ENCODE data around the gene LY6G6C. TPM values are rescaled to one million over a fixed set of nuclear protein-coding genes. Genes with fewer than 3 reads are reported as not detected.

LY6G6C gene
- total RNA-seq, 1 donor from 2014 or later, result not detected

- FAIRE-seq (no peak), DNase-seq (ENCODE audit: low spot score in 2 of 2) (no peak)
Measured at GRCh38 chr6:31742894-31743293, 21.3 kb upstream of the LY6G6C start.

GRCh38 chr6:31741815-31742214 is 20.3 kb upstream of the LY6G6C start:
- no peak for DNase-seq (ENCODE audit: low spot score in 2 of 2)
- FAIRE-seq, result no peak

GRCh38 chr6:31740397-31741223 is 19.1 kb upstream of the LY6G6C start:
- DNase-seq (ENCODE audit: low spot score in 2 of 2) (no peak), FAIRE-seq (no peak)

- DNase-seq (ENCODE audit: low spot score in 2 of 2) (peak; percentile 98 to 99), FAIRE-seq (no peak)
Measured at GRCh38 chr6:31739639-31740396, 18.3 kb upstream of the LY6G6C start, which contains the start of gene MSH5. TSS of gene MSH5 (plus strand) at chr6:31740005. CDS start at chr6:31740467, 462 bp downstream.

- FAIRE-seq (no peak), DNase-seq (ENCODE audit: low spot score in 2 of 2) (no peak)
Measured at GRCh38 chr6:31737991-31738979, 16.7 kb upstream of the LY6G6C start.

GRCh38 chr6:31737315-31737990 is 15.9 kb upstream of the LY6G6C start:
- FAIRE-seq (no peak), DNase-seq (ENCODE audit: low spot score in 2 of 2) (no peak)

GRCh38 chr6:31736768-31737314 is 15.3 kb upstream of the LY6G6C start:
- DNase-seq (ENCODE audit: low spot score in 2 of 2) (no peak), FAIRE-seq (no peak)

- peak in 1 of 2 donors; percentile 65 for DNase-seq (ENCODE audit: low spot score in 2 of 2)
- no peak for FAIRE-seq
Measured at GRCh38 chr6:31736021-31736767, 14.6 kb upstream of the LY6G6C start, which contains the start of gene CLIC1. TSS of gene CLIC1 (minus strand) at chr6:31736530. CDS start at chr6:31736300, 230 bp downstream.

GRCh38 chr6:31734821-31735406 is 13.4 kb upstream of the LY6G6C start:
- DNase-seq (ENCODE audit: low spot score in 2 of 2), result no peak
- no peak for FAIRE-seq

GRCh38 chr6:31734247-31734820 is 12.8 kb upstream of the LY6G6C start:
- no peak for FAIRE-seq

GRCh38 chr6:31733734-31734133 is 12.2 kb upstream of the LY6G6C start:
- FAIRE-seq (no peak), DNase-seq (ENCODE audit: low spot score in 2 of 2) (no peak)

More at GRCh38 chr6:31734247-31734820, 12.8 kb upstream of the LY6G6C start:
- peak in 1 of 2 donors; percentile 61 for DNase-seq (ENCODE audit: low spot score in 2 of 2)

GRCh38 chr6:31732029-31732428 is 10.5 kb upstream of the LY6G6C start:
- no peak for FAIRE-seq
- DNase-seq (ENCODE audit: low spot score in 2 of 2), result no peak

- DNase-seq (ENCODE audit: low spot score in 2 of 2) (no peak), FAIRE-seq (no peak)
Measured at GRCh38 chr6:31730631-31731086, 9.1 kb upstream of the LY6G6C start.

- no peak for FAIRE-seq
- DNase-seq (ENCODE audit: low spot score in 2 of 2), result peak; percentile 71 to 87
Measured at GRCh38 chr6:31729979-31730630, 8.6 kb upstream of the LY6G6C start.

GRCh38 chr6:31729515-31729978 is 8.0 kb upstream of the LY6G6C start:
- FAIRE-seq (no peak), DNase-seq (ENCODE audit: low spot score in 2 of 2) (peak; percentile 74 to 86)

GRCh38 chr6:31728767-31729514 is 7.4 kb upstream of the LY6G6C start, which contains the start of gene DDAH2:
TSS of gene DDAH2 (minus strand) at chr6:31729299. CDS start at chr6:31729161, 138 bp downstream.
- FAIRE-seq (no peak), DNase-seq (ENCODE audit: low spot score in 2 of 2) (no peak)
